HepG2 (cell line): ENCODE measurements around the gene APLP1. TPM values are rescaled to one million over a fixed set of nuclear protein-coding genes. Genes with fewer than 3 reads are reported as not detected.

Experiments
- FOXK1 ChIP-seq: sonication (generic); formaldehyde crosslinking; IDR thresholded peaks from 2 replicates; pipeline ENCODE4 v1.4.0; 2020; ENCODE audit warnings: low read depth, missing genetic modification reagents, borderline replicate concordance
- RELA ChIP-seq: sonication (generic); formaldehyde crosslinking; IDR thresholded peaks from 2 replicates; pipeline ENCODE4 v1.4.0; 2020; ENCODE audit warnings: missing genetic modification reagents
- SMC3 ChIP-seq: IDR thresholded peaks from 2 replicates; pipeline ENCODE4 v1.6.1; 2011; ENCODE audit warnings: low read length, improper control_type of control experiment
- SP1 ChIP-seq, 2 experiments: fragments of 450-650 bp in 1 of 2; sonication (generic) in 1 of 2; formaldehyde crosslinking in 1 of 2; IDR thresholded peaks; 2 replicates each; pipeline versions ENCODE4 v1.4.0 to v1.6.1; 2016 to 2020; ENCODE audit warnings: missing genetic modification reagents in 1 of 2
- TGIF2 ChIP-seq: IDR thresholded peaks from 2 replicates; pipeline ENCODE4 v1.6.1; 2016; ENCODE audit warnings: control low read depth, missing compliant biosample characterization
- ZNF550 ChIP-seq: sonication (generic); formaldehyde crosslinking; IDR thresholded peaks from 2 replicates; pipeline ENCODE4 v1.4.0; 2020; ENCODE audit warnings: mild to moderate bottlenecking, missing genetic modification reagents, borderline replicate concordance
- ZNF879 ChIP-seq: sonication (generic); formaldehyde crosslinking; IDR thresholded peaks from 2 replicates; pipeline ENCODE4 v1.8.1; 2023; ENCODE audit warnings: missing genetic modification reagents
- polyA plus RNA-seq, 8 experiments: library from polyadenylated mRNA; depleted of rRNA in 3 of 8; stranded (reverse) in 7 of 8; unstranded in 1 of 8; fragments of >200 nt; fragmentation: Illumina TruSeq in 4 of 8; extraction: Trizol in 4 of 8; gene quantifications; 2 replicates each; pipeline versions ENCODE4 v1.2.1 to v1.2.3, GENCODE V29; 2011 to 2016; ENCODE audit warnings: low read depth in 4 of 8, missing spikeins in 1 of 8, mixed read lengths in 1 of 8; ENCODE audit not compliant: insufficient read depth in 1 of 8
- total RNA-seq, 5 experiments: library from RNA; depleted of rRNA; stranded (reverse); fragments of >200 nt; fragmentation: Illumina TruSeq; extraction: Trizol; gene quantifications; 2 replicates each; pipeline ENCODE4 v1.2.3, GENCODE V29; 2016; ENCODE audit warnings: low read depth in 1 of 5
- TF ChIP-seq, protein P1 (sequence below): sonication (generic); formaldehyde crosslinking; IDR thresholded peaks from 2 replicates; pipeline ENCODE4 v1.4.0; 2020; ENCODE audit warnings: missing genetic modification reagents, borderline replicate concordance
- TF ChIP-seq, protein P2 (sequence below): sonication (generic); formaldehyde crosslinking; IDR thresholded peaks from 2 replicates; pipeline ENCODE4 v1.4.0; 2020; ENCODE audit warnings: mild to moderate bottlenecking, missing genetic modification reagents
- TF ChIP-seq, protein P3 (sequence below): sonication (generic); formaldehyde crosslinking; IDR thresholded peaks from 2 replicates; pipeline ENCODE4 v1.5.0; 2020; ENCODE audit warnings: missing genetic modification reagents, mild to moderate bottlenecking, borderline replicate concordance

The APLP1 gene
- total and polyA plus RNA-seq, 2 of the 13 experiments (the other 11 are each of a cell fraction or from before 2014, with no cell fraction given), result 2.0 to 2.9 TPM

DNA sequence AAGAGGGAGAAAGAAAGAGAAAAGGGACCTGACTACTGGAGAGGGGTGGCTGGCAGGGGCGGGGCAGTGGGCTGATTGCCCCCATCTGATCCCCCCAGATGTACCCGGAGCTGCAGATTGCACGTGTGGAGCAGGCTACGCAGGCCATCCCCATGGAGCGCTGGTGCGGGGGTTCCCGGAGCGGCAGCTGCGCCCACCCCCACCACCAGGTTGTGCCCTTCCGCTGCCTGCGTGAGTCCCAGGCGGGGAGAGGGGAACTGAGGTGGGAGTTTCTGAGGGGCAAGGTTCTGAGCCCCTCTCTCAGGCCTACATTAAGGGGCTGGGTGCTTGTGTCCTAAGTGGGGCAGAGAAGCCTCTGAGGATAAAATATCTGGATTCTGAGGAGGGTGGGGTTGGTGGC is 2.4 kb downstream of the APLP1 start (continued):
- TF ChIP-seq, protein P1, sequence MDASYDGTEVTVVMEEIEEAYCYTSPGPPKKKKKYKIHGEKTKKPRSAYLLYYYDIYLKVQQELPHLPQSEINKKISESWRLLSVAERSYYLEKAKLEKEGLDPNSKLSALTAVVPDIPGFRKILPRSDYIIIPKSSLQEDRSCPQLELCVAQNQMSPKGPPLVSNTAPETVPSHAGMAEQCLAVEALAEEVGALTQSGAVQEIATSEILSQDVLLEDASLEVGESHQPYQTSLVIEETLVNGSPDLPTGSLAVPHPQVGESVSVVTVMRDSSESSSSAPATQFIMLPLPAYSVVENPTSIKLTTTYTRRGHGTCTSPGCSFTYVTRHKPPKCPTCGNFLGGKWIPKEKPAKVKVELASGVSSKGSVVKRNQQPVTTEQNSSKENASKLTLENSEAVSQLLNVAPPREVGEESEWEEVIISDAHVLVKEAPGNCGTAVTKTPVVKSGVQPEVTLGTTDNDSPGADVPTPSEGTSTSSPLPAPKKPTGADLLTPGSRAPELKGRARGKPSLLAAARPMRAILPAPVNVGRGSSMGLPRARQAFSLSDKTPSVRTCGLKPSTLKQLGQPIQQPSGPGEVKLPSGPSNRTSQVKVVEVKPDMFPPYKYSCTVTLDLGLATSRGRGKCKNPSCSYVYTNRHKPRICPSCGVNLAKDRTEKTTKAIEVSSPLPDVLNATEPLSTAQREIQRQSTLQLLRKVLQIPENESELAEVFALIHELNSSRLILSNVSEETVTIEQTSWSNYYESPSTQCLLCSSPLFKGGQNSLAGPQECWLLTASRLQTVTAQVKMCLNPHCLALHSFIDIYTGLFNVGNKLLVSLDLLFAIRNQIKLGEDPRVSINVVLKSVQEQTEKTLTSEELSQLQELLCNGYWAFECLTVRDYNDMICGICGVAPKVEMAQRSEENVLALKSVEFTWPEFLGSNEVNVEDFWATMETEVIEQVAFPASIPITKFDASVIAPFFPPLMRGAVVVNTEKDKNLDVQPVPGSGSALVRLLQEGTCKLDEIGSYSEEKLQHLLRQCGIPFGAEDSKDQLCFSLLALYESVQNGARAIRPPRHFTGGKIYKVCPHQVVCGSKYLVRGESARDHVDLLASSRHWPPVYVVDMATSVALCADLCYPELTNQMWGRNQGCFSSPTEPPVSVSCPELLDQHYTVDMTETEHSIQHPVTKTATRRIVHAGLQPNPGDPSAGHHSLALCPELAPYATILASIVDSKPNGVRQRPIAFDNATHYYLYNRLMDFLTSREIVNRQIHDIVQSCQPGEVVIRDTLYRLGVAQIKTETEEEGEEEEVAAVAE, result no peak
- no peak for TF ChIP-seq SMC3
- TF ChIP-seq, protein P2, sequence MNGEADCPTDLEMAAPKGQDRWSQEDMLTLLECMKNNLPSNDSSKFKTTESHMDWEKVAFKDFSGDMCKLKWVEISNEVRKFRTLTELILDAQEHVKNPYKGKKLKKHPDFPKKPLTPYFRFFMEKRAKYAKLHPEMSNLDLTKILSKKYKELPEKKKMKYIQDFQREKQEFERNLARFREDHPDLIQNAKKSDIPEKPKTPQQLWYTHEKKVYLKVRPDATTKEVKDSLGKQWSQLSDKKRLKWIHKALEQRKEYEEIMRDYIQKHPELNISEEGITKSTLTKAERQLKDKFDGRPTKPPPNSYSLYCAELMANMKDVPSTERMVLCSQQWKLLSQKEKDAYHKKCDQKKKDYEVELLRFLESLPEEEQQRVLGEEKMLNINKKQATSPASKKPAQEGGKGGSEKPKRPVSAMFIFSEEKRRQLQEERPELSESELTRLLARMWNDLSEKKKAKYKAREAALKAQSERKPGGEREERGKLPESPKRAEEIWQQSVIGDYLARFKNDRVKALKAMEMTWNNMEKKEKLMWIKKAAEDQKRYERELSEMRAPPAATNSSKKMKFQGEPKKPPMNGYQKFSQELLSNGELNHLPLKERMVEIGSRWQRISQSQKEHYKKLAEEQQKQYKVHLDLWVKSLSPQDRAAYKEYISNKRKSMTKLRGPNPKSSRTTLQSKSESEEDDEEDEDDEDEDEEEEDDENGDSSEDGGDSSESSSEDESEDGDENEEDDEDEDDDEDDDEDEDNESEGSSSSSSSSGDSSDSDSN (CRISPR knock-in tag), result no peak
- no peak for TF ChIP-seq ZNF550
- TF ChIP-seq ZNF879 (CRISPR knock-in tag), result no peak
- TF ChIP-seq SP1 (IDR thresholded peaks at IDR 0.05), result no peak
- no peak for TF ChIP-seq SP1 (CRISPR knock-in tag; IDR thresholded peaks at IDR 0.05)
- no peak for TF ChIP-seq RELA (CRISPR knock-in tag)
- no peak for TF ChIP-seq TGIF2 (CRISPR knock-in tag)
- TF ChIP-seq FOXK1, result no peak
- TF ChIP-seq, protein P3, sequence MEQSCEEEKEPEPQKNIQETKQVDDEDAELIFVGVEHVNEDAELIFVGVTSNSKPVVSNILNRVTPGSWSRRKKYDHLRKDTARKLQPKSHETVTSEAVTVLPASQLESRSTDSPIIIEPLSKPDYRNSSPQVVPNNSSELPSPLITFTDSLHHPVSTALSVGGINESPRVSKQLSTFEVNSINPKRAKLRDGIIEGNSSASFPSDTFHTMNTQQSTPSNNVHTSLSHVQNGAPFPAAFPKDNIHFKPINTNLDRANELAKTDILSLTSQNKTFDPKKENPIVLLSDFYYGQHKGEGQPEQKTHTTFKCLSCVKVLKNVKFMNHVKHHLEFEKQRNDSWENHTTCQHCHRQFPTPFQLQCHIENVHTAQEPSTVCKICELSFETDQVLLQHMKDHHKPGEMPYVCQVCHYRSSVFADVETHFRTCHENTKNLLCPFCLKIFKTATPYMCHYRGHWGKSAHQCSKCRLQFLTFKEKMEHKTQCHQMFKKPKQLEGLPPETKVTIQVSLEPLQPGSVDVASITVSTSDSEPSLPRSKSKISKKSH (CRISPR knock-in tag), result no peak
